Breast epithelium (tissue), 3 donors: ENCODE measurements around the gene RNASEH2C.

Experiments used
- CTCF ChIP-seq, 3 donors: fragments of 450-650 bp; IDR thresholded peaks; one replicate each; pipeline ENCODE4 v1.5.1; 2016 to 2017; ENCODE audit warnings: antibody characterized with exemption in 3 of 3, mild to moderate bottlenecking in 3 of 3, moderate library complexity in 3 of 3
- POLR2A ChIP-seq: fragments of 450-650 bp; IDR thresholded peaks from one replicate; pipeline ENCODE4 v1.6.1; 2016; ENCODE audit warnings: antibody characterized with exemption, mild to moderate bottlenecking, moderate library complexity
- POLR2AphosphoS5 ChIP-seq, 3 donors: sonication (generic); formaldehyde crosslinking; IDR thresholded peaks; one replicate each; pipeline ENCODE4 v1.6.1; 2017; ENCODE audit warnings: antibody characterized with exemption in 3 of 3

DNA sequence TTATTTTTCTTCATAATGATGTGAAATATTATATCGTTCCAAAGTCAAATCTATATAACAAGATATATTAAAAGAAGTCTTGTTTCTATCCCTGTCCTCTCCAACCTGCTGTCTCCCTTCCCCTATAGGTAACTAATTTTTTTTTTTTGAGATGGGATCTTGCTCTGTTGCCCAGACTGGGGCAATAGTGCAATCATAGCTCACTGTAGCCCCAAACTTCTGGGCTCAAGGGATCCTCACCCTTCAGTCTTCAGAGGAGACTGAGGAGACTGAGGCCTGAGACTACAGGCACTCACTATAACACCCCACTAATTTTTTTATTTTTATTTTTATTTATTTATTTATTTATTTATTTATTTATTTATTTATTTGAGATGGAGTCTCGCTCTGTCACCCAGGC, 47.6 kb downstream of the RNASEH2C start:
- TF ChIP-seq CTCF (IDR thresholded peaks at IDR 0.05) (no peak), POLR2A (no peak), POLR2AphosphoS5 (IDR thresholded peaks at IDR 0.05) (no peak)
